Skin epidermis (tissue), 12 donors: Measurements from ENCODE around the gene ERICH6B.

Experiments
- H3K27ac ChIP-seq, 21 experiments: fragments of 200-600 bp; sonication (generic) in 11 of 21; one replicate each; pipeline ENCODE4 v1.5.0; 2020; ENCODE audit warnings: mild to moderate bottlenecking in 3 of 21, inconsistent platforms in 2 of 21, moderate library complexity in 2 of 21
- H3K4me3 ChIP-seq, 7 experiments: fragments of 200-600 bp; sonication (generic) in 2 of 7; one replicate each; pipeline ENCODE4 v1.5.0; 2020; ENCODE audit warnings: inconsistent platforms in 2 of 7, mild to moderate bottlenecking in 2 of 7, moderate library complexity in 1 of 7

Gene ERICH6B

GRCh38 chr13:45602183-45603170 lies 13.1 kb downstream of the ERICH6B start:
- Histone ChIP-seq H3K4me3 (no peak overlapping the region), H3K27ac (no peak overlapping the region)

GRCh38 chr13:45601680-45602079 lies 13.9 kb downstream of the ERICH6B start:
- no peak overlapping the region for H3K27ac ChIP-seq
- H3K4me3 ChIP-seq, result no peak overlapping the region

- Histone ChIP-seq H3K27ac (no peak overlapping the region), H3K4me3 (no peak overlapping the region)
These were observed 16.9 kb downstream of the ERICH6B start for GRCh38 chr13:45598597-45598996.

- Histone ChIP-seq H3K27ac (no peak overlapping the region), H3K4me3 (no peak overlapping the region)
These were observed 18.6 kb downstream of the ERICH6B start for GRCh38 chr13:45596800-45597475.

- Histone ChIP-seq H3K4me3 (no peak overlapping the region), H3K27ac (no peak overlapping the region)
These were observed 19.6 kb downstream of the ERICH6B start for GRCh38 chr13:45595965-45596364.

GRCh38 chr13:45594764-45595163 lies 20.8 kb downstream of the ERICH6B start:
- no peak overlapping the region for H3K27ac ChIP-seq

GRCh38 chr13:45594227-45594626 lies 21.3 kb downstream of the ERICH6B start:
- no peak overlapping the region for H3K27ac ChIP-seq
- no peak overlapping the region for H3K4me3 ChIP-seq

More at GRCh38 chr13:45594764-45595163, 20.8 kb downstream of the ERICH6B start:
- H3K4me3 ChIP-seq, result no peak overlapping the region

- no peak overlapping the region for H3K4me3 ChIP-seq
- H3K27ac ChIP-seq, result no peak overlapping the region
These were observed 22.8 kb downstream of the ERICH6B start for GRCh38 chr13:45592758-45593157.

GRCh38 chr13:45590066-45590465 lies 25.5 kb downstream of the ERICH6B start:
- no peak overlapping the region for H3K27ac ChIP-seq
- no peak overlapping the region for H3K4me3 ChIP-seq

- no peak overlapping the region for H3K4me3 ChIP-seq
These were observed 27.6 kb downstream of the ERICH6B start for GRCh38 chr13:45587897-45588296.

GRCh38 chr13:45584816-45585215 lies 30.7 kb downstream of the ERICH6B start:
- Histone ChIP-seq H3K4me3 (no peak overlapping the region), H3K27ac (no peak overlapping the region)

More at GRCh38 chr13:45587897-45588296, 27.6 kb downstream of the ERICH6B start:
- no peak overlapping the region for H3K27ac ChIP-seq

- Histone ChIP-seq H3K4me3 (no peak overlapping the region), H3K27ac (no peak overlapping the region)
These were observed 33.0 kb downstream of the ERICH6B start for GRCh38 chr13:45582408-45583076.

- no peak overlapping the region for H3K4me3 ChIP-seq
- no peak overlapping the region for H3K27ac ChIP-seq
These were observed 39.1 kb downstream of the ERICH6B start for GRCh38 chr13:45576466-45576865.

- no peak overlapping the region for H3K4me3 ChIP-seq
- no peak overlapping the region for H3K27ac ChIP-seq
These were observed 39.7 kb downstream of the ERICH6B start for GRCh38 chr13:45575830-45576180.

GRCh38 chr13:45575146-45575829 lies 40.3 kb downstream of the ERICH6B start:
- H3K4me3 ChIP-seq, result no peak overlapping the region

GRCh38 chr13:45565331-45565730 lies 50.2 kb downstream of the ERICH6B start:
- Histone ChIP-seq H3K4me3 (no peak overlapping the region), H3K27ac (no peak overlapping the region)

More at GRCh38 chr13:45575146-45575829, 40.3 kb downstream of the ERICH6B start:
- no peak overlapping the region for H3K27ac ChIP-seq

GRCh38 chr13:45564133-45564776 lies 51.3 kb downstream of the ERICH6B start:
- no peak overlapping the region for H3K4me3 ChIP-seq
- H3K27ac ChIP-seq, result no peak overlapping the region

GRCh38 chr13:45554604-45555109 lies 60.9 kb downstream of the ERICH6B start:
- no peak overlapping the region for H3K4me3 ChIP-seq

GRCh38 chr13:45548281-45548680 lies 67.3 kb downstream of the ERICH6B start:
- no peak overlapping the region for H3K4me3 ChIP-seq

More at GRCh38 chr13:45554604-45555109, 60.9 kb downstream of the ERICH6B start:
- H3K27ac ChIP-seq, result no peak overlapping the region

More at GRCh38 chr13:45548281-45548680, 67.3 kb downstream of the ERICH6B start:
- no peak overlapping the region for H3K27ac ChIP-seq
